NT2/D1 (cell line): ENCODE results near the gene AJM1.

Source experiments
- DNase-seq: peaks from one replicate; pipeline ENCODE4 v3.0.0-alpha.2; 2011; ENCODE audit warnings: low read depth, low spot score
- H3K27me3 ChIP-seq: 2 replicates; pipeline ENCODE4 v1.6.0; 2011; ENCODE audit warnings: mild to moderate bottlenecking; ENCODE audit not compliant: insufficient read length, insufficient read depth
- H3K36me3 ChIP-seq: 2 replicates; pipeline ENCODE4 v1.6.1; 2011; ENCODE audit warnings: mild to moderate bottlenecking, low read length, mixed read lengths; ENCODE audit not compliant: insufficient read depth, insufficient read length
- H3K4me1 ChIP-seq: 2 replicates; pipeline ENCODE4 v1.5.1; 2011; ENCODE audit not compliant: insufficient read depth, insufficient read length
- H3K4me3 ChIP-seq: 2 replicates; pipeline ENCODE4 v1.5.1; 2011; ENCODE audit warnings: low read depth; ENCODE audit not compliant: insufficient read length
- H3K9ac ChIP-seq: 2 replicates; pipeline ENCODE4 v1.6.0; 2011; ENCODE audit warnings: low read depth; ENCODE audit not compliant: insufficient read length
- H3K9me3 ChIP-seq: 2 replicates; pipeline ENCODE4 v1.5.1; 2011; ENCODE audit warnings: mild to moderate bottlenecking, low read length; ENCODE audit not compliant: insufficient read depth
- SUZ12 ChIP-seq: IDR thresholded peaks from 2 replicates; pipeline ENCODE4 v1.6.1; 2011; ENCODE audit not compliant: insufficient read length, insufficient read depth; ENCODE audit errors: extremely low read depth
- YY1 ChIP-seq: IDR thresholded peaks from 2 replicates; pipeline ENCODE4 v1.6.1; 2011; ENCODE audit not compliant: insufficient read length, insufficient read depth
- ZNF274 ChIP-seq: IDR thresholded peaks from 2 replicates; pipeline ENCODE4 v1.6.1; 2011; ENCODE audit warnings: mild to moderate bottlenecking, low read depth, low read length

Gene AJM1

GRCh38 chr9:136852664-136853595 is 10.7 kb downstream of the AJM1 start:
- DNase-seq, result no peak
- no peaks in the 10 kb centered on the region for H3K9me3 ChIP-seq
- peaks cover 55% of the 10 kb centered on the region for H3K36me3 ChIP-seq
- no peak for TF ChIP-seq SUZ12
- TF ChIP-seq ZNF274, result no peak
- no peak for TF ChIP-seq YY1
- peaks cover 48% of the 10 kb centered on the region for H3K4me1 ChIP-seq
- H3K9ac ChIP-seq, result peak overlapping the region; percentile 9
- no peaks in the 10 kb centered on the region for H3K27me3 ChIP-seq
- no peak overlapping the region for H3K4me3 ChIP-seq

GRCh38 chr9:136853596-136854112 is 11.4 kb downstream of the AJM1 start:
- Histone ChIP-seq H3K27me3 (no peaks in the 10 kb centered on the region), H3K9me3 (no peaks in the 10 kb centered on the region), H3K4me1 (peaks cover 50% of the 10 kb centered on the region), H3K36me3 (peaks cover 62% of the 10 kb centered on the region), H3K9ac (no peak overlapping the region), H3K4me3 (no peak overlapping the region)
- no peak for TF ChIP-seq YY1
- TF ChIP-seq SUZ12, result no peak
- TF ChIP-seq ZNF274, result no peak
- no peak for DNase-seq

GRCh38 chr9:136854113-136854841 is 12.0 kb downstream of the AJM1 start:
- no peak for DNase-seq

GRCh38 chr9:136854842-136855460 is 12.7 kb downstream of the AJM1 start:
- no peak for DNase-seq
- Histone ChIP-seq H3K36me3 (peaks cover 75% of the 10 kb centered on the region), H3K4me1 (peaks cover 52% of the 10 kb centered on the region), H3K4me3 (no peak overlapping the region), H3K9me3 (no peaks in the 10 kb centered on the region), H3K27me3 (no peaks in the 10 kb centered on the region), H3K9ac (peak overlapping the region; percentile 42)
- TF ChIP-seq YY1, result no peak

More at GRCh38 chr9:136854113-136854841, 12.0 kb downstream of the AJM1 start:
- H3K9ac ChIP-seq, result no peak overlapping the region
- no peaks in the 10 kb centered on the region for H3K27me3 ChIP-seq
- peaks cover 52% of the 10 kb centered on the region for H3K4me1 ChIP-seq
- no peak for TF ChIP-seq ZNF274
- no peak for TF ChIP-seq SUZ12
- no peak for TF ChIP-seq YY1
- no peak overlapping the region for H3K4me3 ChIP-seq
- peaks cover 68% of the 10 kb centered on the region for H3K36me3 ChIP-seq
- no peaks in the 10 kb centered on the region for H3K9me3 ChIP-seq

- no peaks in the 10 kb centered on the region for H3K9me3 ChIP-seq
- H3K4me3 ChIP-seq, result no peak overlapping the region
- no peak for DNase-seq
- peaks cover 75% of the 10 kb centered on the region for H3K36me3 ChIP-seq
- H3K9ac ChIP-seq, result peak overlapping the region; percentile 42
- H3K27me3 ChIP-seq, result no peaks in the 10 kb centered on the region
- H3K4me1 ChIP-seq, result peaks cover 45% of the 10 kb centered on the region
- TF ChIP-seq YY1 (no peak), ZNF274 (no peak), SUZ12 (no peak)
Measured at GRCh38 chr9:136855461-136856078, 13.3 kb downstream of the AJM1 start.

GRCh38 chr9:136856079-136856476 is 13.8 kb downstream of the AJM1 start:
- no peak overlapping the region for H3K4me3 ChIP-seq
- H3K9ac ChIP-seq, result peak overlapping the region; percentile 26
- H3K36me3 ChIP-seq, result peaks cover 75% of the 10 kb centered on the region
- no peaks in the 10 kb centered on the region for H3K9me3 ChIP-seq
- peaks cover 43% of the 10 kb centered on the region for H3K4me1 ChIP-seq
- TF ChIP-seq SUZ12, result no peak
- TF ChIP-seq ZNF274, result no peak
- no peak for TF ChIP-seq YY1
- no peak for DNase-seq
- H3K27me3 ChIP-seq, result no peaks in the 10 kb centered on the region
